HG03175 (cell line): ENCODE measurements around the gene UBD.
A peak's percentile ranks its signal among the peaks of the same experiment; 100 is the strongest.

Experiments
- ATAC-seq: cut with Tn5 transposase; IDR thresholded peaks from one replicate; pipeline ENCODE4 v1.9.1; 2021; ENCODE audit warnings: mild to moderate bottlenecking, moderate library complexity; ENCODE audit not compliant: unreplicated experiment

UBD gene

GRCh38 chr6:29559524-29560287, at the start of gene UBD:
Gene UBD (minus strand): TSS chr6:29559732. CDS start chr6:29559701, 31 bp downstream.
- ATAC-seq, result no peak

GRCh38 chr6:29608131-29608530, 48.6 kb upstream of the UBD start:
- ATAC-seq, result no peak

- ATAC-seq, result no peak
Measured at GRCh38 chr6:29603930-29604329, 44.4 kb upstream of the UBD start.

- ATAC-seq, result no peak
Measured at GRCh38 chr6:29603456-29603855, 43.9 kb upstream of the UBD start.

- ATAC-seq, result no peak
Measured at GRCh38 chr6:29602564-29603361, 43.2 kb upstream of the UBD start.

GRCh38 chr6:29598172-29598747, 38.7 kb upstream of the UBD start:
- no peak for ATAC-seq

- no peak for ATAC-seq
Measured at GRCh38 chr6:29597184-29597583, 37.7 kb upstream of the UBD start.

GRCh38 chr6:29596381-29596900, 36.9 kb upstream of the UBD start:
- no peak for ATAC-seq

GRCh38 chr6:29593199-29593855, 33.8 kb upstream of the UBD start:
- ATAC-seq, result no peak

GRCh38 chr6:29591677-29592076, 32.1 kb upstream of the UBD start:
- ATAC-seq, result no peak

- no peak for ATAC-seq
Measured at GRCh38 chr6:29590218-29590808, 30.8 kb upstream of the UBD start.

GRCh38 chr6:29589423-29590048, 30.0 kb upstream of the UBD start:
- ATAC-seq, result peak; percentile 59

GRCh38 chr6:29584821-29585220, 25.3 kb upstream of the UBD start, which contains the start of gene OR2H2:
Gene OR2H2 (plus strand): TSS chr6:29585121. CDS start chr6:29587945, 2,824 bp downstream.
- no peak for ATAC-seq

GRCh38 chr6:29577544-29577943, 18.0 kb upstream of the UBD start:
- no peak for ATAC-seq

GRCh38 chr6:29576056-29576455, 16.5 kb upstream of the UBD start:
- ATAC-seq, result no peak

- no peak for ATAC-seq
Measured at GRCh38 chr6:29567991-29568390, 8.5 kb upstream of the UBD start.

GRCh38 chr6:29567541-29567940, 8.0 kb upstream of the UBD start:
- ATAC-seq, result no peak

- no peak for ATAC-seq
Measured at GRCh38 chr6:29566856-29567255, 7.3 kb upstream of the UBD start.

GRCh38 chr6:29564875-29565274, 5.3 kb upstream of the UBD start:
- ATAC-seq, result peak; percentile 43

GRCh38 chr6:29563435-29563965, 4.0 kb upstream of the UBD start:
- no peak for ATAC-seq
